ENCODE results near the gene FCN3. TPM values are rescaled to one million over a fixed set of nuclear protein-coding genes. Genes with fewer than 3 reads are reported as not detected.

Gene FCN3
- polyA plus RNA-seq, 1 donor: 0.13 TPM

DNA sequence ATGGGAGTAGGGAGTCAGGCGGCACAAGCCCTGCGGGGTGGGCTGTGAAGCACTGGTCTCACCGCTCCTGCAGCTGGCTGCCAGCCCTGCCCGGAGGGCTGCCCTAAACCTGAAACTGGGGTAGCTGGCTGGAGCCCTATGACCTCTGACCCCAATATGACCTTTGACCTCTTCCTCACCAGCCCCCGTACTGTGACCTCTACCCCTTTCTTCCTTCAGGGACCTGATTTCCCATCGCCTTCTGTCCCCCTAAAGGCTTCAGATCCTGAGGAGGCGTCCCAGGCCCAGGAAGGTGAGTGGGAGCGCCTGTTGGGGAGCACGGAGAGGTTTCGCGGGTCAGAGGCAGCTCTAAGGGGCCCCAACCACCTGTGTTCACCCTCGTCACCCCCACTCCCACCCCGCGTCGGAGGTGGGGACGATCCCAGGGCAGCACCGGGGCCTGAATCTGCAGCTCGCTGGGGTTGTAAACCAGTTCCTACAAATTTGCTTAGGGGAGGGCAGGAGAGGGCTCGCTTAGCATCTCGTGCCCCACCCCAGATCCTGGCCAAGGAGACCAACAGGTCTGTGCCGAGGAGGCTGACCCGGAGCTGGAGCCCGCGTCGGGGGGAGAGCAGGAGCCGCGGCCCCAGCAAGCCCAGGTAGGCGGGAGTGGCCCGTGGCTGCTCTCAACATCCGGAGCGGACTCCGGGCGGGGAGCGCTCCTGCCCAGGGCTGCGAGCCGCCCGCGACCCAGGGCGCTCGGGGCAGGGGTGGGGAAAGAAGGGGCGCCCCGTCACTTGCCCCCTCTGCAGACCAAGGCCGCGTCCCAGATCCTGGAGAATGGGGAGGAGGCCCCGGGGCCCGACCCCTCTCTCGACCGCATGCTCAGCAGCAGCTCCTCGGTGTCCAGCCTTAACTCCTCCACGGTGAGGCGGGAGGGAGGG, 25.5 kb downstream of the FCN3 start:
- Histone ChIP-seq H3K27ac (ENCODE audit: low read length) (no peak overlapping the region), H3K36me3 (ENCODE audit: control insufficient read depth, insufficient read depth, low read length) (no peaks in the 10 kb centered on the region), H3K9me3 (ENCODE audit: control insufficient read depth, low read depth, low read length) (peaks cover 6% of the 10 kb centered on the region), H3K4me3 (ENCODE audit: low read length) (peak overlapping the region; percentile 48), H3K4me1 (ENCODE audit: control insufficient read depth, insufficient read depth, low read length) (peaks cover 25% of the 10 kb centered on the region), H3K27me3 (ENCODE audit: control insufficient read depth, insufficient read depth, low read length) (peaks cover 18% of the 10 kb centered on the region)
- peak; percentile 53 to 89 for DNase-seq
- no CpG with 5 or more reads among the region's 51 CpGs for WGBS (ENCODE audit: insufficient coverage, low lambda C conversion rate)

DNA sequence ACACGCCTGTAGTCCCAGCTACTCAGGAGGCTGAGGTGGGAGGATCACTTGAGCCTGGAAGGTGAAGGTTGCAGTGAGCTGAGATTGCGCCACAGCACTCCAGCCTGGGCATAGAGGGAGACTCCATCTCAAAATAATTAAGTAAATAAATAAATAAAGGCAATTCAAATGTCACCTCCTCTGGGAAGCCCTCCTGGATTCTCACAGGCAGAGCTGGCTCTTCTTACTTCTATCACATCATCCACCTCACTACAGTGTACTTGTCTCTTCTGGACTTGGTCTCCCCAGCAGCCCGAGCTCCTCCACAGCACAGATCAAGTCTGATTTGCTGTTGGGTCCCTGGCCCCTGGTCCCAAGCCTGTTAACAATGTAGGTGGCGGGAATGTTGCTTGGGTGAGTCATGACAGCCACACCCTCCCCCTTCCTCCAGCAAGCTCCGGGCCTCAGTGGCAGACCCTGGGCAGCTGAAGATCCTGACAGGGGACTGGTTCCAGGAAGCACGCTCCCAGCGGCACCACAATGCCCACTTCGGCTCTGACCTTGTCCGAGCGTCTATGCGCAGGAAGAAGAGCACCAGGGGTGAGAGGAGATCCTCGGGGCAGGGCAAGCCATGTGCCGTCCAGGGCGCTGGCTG, 27.5 kb downstream of the FCN3 start:
- Histone ChIP-seq H3K4me3 (ENCODE audit: low read length) (no peak overlapping the region), H3K4me1 (ENCODE audit: control insufficient read depth, insufficient read depth, low read length) (peaks cover 35% of the 10 kb centered on the region), H3K27me3 (ENCODE audit: control insufficient read depth, insufficient read depth, low read length) (peaks cover 18% of the 10 kb centered on the region), H3K27ac (ENCODE audit: low read length) (no peak overlapping the region), H3K9me3 (ENCODE audit: control insufficient read depth, low read depth, low read length) (peaks cover 6% of the 10 kb centered on the region), H3K36me3 (ENCODE audit: control insufficient read depth, insufficient read depth, low read length) (no peaks in the 10 kb centered on the region)
- WGBS (ENCODE audit: insufficient coverage, low lambda C conversion rate): no CpG with 5 or more reads among the region's 14 CpGs
- no peak for DNase-seq

DNA sequence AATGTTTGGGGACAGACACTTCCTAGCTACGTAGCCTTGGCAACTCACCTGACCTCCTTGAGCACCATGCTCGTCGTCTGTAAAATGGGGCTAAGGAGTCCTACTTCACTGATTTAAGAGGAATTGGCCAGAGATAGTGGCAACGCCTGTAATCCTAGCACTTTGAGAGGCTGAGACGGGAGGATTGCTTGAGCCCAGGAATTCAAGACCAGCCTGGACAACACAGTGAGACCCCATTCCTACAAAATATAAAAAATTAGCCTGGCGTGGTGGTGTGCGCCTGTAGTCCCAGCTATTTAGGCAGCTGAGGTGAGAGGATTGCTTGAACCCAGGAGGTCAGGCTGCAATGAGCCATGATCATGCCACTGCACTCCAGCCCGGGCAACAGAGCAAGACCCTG, 28.3 kb downstream of the FCN3 start:
- no peaks in the 10 kb centered on the region for H3K36me3 ChIP-seq (ENCODE audit: control insufficient read depth, insufficient read depth, low read length)
- no CpG with 5 or more reads among the region's 8 CpGs for WGBS (ENCODE audit: insufficient coverage, low lambda C conversion rate)
- H3K4me1 ChIP-seq (ENCODE audit: control insufficient read depth, insufficient read depth, low read length): peaks cover 38% of the 10 kb centered on the region
- H3K27ac ChIP-seq (ENCODE audit: low read length): no peak overlapping the region
- H3K4me3 ChIP-seq (ENCODE audit: low read length): no peak overlapping the region
- H3K27me3 ChIP-seq (ENCODE audit: control insufficient read depth, insufficient read depth, low read length): peaks cover 18% of the 10 kb centered on the region
- peaks cover 6% of the 10 kb centered on the region for H3K9me3 ChIP-seq (ENCODE audit: control insufficient read depth, low read depth, low read length)
- DNase-seq: no peak

DNA sequence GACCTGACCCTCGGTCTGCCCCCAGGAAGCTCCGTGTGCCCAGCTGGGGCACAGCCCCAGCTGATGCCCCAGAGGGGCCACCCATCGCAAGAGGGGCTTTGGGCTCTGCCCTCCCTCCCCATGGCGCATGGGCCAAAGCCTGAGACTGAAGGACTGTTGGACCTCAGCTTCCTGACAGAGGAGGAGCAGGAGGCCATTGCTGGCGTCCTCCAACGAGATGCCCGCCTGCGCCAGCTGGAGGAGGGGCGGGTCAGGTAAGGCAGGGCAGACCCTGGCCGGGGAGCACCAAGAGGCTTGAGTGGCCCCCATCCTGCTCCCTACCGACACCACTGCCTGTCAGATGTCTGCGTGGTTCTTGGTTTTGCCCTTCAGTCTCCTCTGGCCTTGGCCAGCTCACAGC, 29.4 kb downstream of the FCN3 start:
- peaks cover 27% of the 10 kb centered on the region for H3K4me1 ChIP-seq (ENCODE audit: control insufficient read depth, insufficient read depth, low read length)

DNA sequence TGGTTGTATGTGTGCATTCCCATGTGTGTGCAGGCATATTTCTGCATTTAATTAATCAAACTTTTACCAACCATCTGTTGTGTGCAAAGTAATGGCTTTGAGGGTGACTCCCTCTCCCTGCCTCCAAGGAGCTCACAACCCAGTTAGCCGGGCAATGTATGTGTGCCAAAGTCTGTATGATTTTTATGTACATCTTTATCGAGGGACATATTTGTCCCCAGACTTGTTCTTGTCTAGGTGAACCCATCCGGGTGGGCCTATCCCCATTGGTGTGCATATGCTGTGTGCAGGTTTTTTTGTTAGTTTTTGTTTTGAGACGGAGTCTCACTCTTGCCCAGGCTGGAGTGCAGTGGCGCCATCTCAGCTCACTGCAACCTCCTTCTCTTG, 31.0 kb downstream of the FCN3 start:
- no peak for DNase-seq
- Histone ChIP-seq H3K27me3 (ENCODE audit: control insufficient read depth, insufficient read depth, low read length) (no peaks in the 10 kb centered on the region), H3K27ac (ENCODE audit: low read length) (no peak overlapping the region), H3K36me3 (ENCODE audit: control insufficient read depth, insufficient read depth, low read length) (no peaks in the 10 kb centered on the region), H3K4me3 (ENCODE audit: low read length) (no peak overlapping the region), H3K9me3 (ENCODE audit: control insufficient read depth, low read depth, low read length) (no peaks in the 10 kb centered on the region), H3K4me1 (ENCODE audit: control insufficient read depth, insufficient read depth, low read length) (peaks cover 18% of the 10 kb centered on the region)
- WGBS (ENCODE audit: insufficient coverage, low lambda C conversion rate): 80% methylated on average over 1 of the region's 5 CpGs

More for the DNA sequence above, 29.4 kb downstream of the FCN3 start:
- DNase-seq: no peak
- WGBS (ENCODE audit: insufficient coverage, low lambda C conversion rate): no CpG with 5 or more reads among the region's 12 CpGs
- peaks cover 2% of the 10 kb centered on the region for H3K9me3 ChIP-seq (ENCODE audit: control insufficient read depth, low read depth, low read length)
- no peak overlapping the region for H3K4me3 ChIP-seq (ENCODE audit: low read length)
- no peaks in the 10 kb centered on the region for H3K36me3 ChIP-seq (ENCODE audit: control insufficient read depth, insufficient read depth, low read length)
- peaks cover 11% of the 10 kb centered on the region for H3K27me3 ChIP-seq (ENCODE audit: control insufficient read depth, insufficient read depth, low read length)
- H3K27ac ChIP-seq (ENCODE audit: low read length): no peak overlapping the region

DNA sequence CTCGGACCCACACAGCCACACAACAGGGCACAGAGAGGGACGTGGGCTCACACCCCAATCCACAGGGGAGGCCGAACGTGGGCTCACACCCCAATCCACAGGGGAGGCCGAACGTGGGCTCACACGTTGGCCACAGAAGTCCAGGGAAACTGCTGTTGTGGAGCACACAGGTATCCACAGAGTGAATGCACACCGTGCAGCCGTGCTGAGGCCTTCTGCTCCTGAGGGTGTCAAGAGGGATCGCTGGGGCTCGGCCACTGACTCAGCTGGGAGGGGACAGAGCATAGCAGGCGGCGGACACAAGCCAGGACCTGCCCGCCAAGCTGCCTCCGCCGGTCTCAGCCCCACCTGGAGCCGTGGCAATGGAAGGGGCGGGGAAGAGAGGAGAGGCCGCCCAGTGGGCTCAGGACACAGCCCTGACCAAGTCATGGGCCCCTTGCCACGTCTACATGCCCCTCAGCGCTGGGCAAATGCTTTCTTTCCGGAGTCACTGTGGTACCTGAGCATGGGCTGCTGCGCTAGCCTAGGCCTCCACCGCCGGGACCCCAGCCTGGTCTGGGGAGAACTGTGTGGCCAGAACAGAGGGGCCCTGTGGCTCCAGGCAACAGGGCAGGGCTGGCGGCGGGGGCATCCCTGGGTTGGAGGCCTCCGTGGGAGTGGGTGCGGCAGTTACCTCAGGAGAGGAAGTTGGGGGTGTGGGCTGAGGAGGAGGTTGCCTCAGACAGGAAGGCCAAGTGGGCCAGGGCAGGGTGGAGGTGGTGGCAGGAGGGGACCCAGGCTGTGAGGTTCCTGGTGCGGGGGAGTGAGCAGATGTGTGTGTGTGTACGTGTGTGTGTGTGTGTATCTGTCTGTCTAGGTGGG, 31.6 kb downstream of the FCN3 start:
- Histone ChIP-seq H3K36me3 (ENCODE audit: control insufficient read depth, insufficient read depth, low read length) (no peaks in the 10 kb centered on the region), H3K27me3 (ENCODE audit: control insufficient read depth, insufficient read depth, low read length) (no peaks in the 10 kb centered on the region), H3K4me1 (ENCODE audit: control insufficient read depth, insufficient read depth, low read length) (peaks cover 18% of the 10 kb centered on the region), H3K4me3 (ENCODE audit: low read length) (peak overlapping the region; percentile 28), H3K27ac (ENCODE audit: low read length) (no peak overlapping the region), H3K9me3 (ENCODE audit: control insufficient read depth, low read depth, low read length) (no peaks in the 10 kb centered on the region)
- WGBS (ENCODE audit: insufficient coverage, low lambda C conversion rate): no CpG with 5 or more reads among the region's 31 CpGs
- peak in 1 of 2 donors; percentile 49 for DNase-seq

DNA sequence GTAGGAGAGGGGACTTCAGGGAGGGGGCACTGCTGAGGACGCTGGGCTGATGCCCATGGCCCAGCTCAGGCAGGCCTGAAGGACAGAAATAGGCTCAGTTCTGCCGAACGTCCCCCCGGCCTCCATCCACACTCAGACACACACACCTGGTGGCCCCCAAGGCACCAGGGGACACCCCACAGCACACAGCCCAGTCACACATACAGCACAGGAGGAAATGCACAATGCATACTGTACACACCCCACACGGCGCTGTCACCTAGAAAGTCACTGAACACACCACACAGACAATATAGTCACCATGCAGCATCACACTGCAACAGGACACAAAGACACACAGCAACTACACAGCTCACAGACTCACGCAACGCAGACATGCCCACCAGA, 32.2 kb downstream of the FCN3 start:
- no peaks in the 10 kb centered on the region for H3K36me3 ChIP-seq (ENCODE audit: control insufficient read depth, insufficient read depth, low read length)
- no peaks in the 10 kb centered on the region for H3K27me3 ChIP-seq (ENCODE audit: control insufficient read depth, insufficient read depth, low read length)
- DNase-seq: no peak
- no peaks in the 10 kb centered on the region for H3K9me3 ChIP-seq (ENCODE audit: control insufficient read depth, low read depth, low read length)
- H3K4me3 ChIP-seq (ENCODE audit: low read length): peak overlapping the region; percentile 50
- H3K27ac ChIP-seq (ENCODE audit: low read length): no peak overlapping the region
- peaks cover 18% of the 10 kb centered on the region for H3K4me1 ChIP-seq (ENCODE audit: control insufficient read depth, insufficient read depth, low read length)
- no CpG with 5 or more reads among the region's 8 CpGs for WGBS (ENCODE audit: insufficient coverage, low lambda C conversion rate)

DNA sequence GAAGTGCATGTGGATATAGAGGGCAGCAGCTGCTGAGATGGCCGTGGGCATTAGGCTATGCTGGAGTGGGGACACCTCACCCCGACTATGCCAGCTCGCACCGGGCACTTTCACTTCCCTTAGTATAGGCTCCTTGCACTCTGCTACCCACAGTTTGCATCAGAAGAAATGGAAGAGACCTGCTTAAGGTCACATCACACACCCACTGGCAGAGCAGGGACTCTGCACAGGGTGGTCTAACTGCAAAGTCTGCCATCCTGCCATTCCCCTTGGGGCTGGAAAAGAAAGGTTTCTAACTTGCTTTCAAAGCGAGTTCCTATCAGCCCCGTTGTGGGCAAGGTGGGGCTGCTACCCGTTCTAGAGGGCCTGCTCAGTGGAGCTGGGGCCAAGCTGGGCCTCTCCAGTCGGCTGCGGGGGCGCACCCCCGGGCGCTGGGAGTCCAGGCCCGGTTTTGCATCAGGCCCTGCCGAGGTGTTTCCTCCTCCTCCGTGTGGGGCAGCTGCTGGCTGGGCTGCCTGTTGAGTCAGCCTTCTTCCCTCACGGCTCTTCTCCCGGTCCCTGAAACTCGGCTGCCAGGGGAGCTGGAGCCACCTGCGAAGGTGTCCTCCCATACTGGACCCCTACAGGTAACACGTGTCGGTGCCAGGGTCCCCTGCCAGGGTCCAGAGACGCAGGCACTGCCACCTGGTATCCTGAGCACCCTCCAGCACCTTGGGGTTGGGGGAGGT, 32.9 kb downstream of the FCN3 start, which contains the start of gene SYTL1:
Gene SYTL1, plus strand, starts transcription at position 498 of the 728 bp plus-strand sequence. CDS start 3,313 bp downstream, outside the sequence.
- Histone ChIP-seq H3K27ac (ENCODE audit: low read length) (peak within 1 kb of the TSS; percentile 18), H3K36me3 (ENCODE audit: control insufficient read depth, insufficient read depth, low read length) (peaks cover 3% of the 10 kb centered on the region), H3K4me3 (ENCODE audit: low read length) (peak within 1 kb of the TSS; percentile 50), H3K27me3 (ENCODE audit: control insufficient read depth, insufficient read depth, low read length) (no peaks in the 10 kb centered on the region), H3K9me3 (ENCODE audit: control insufficient read depth, low read depth, low read length) (no peaks in the 10 kb centered on the region), H3K4me1 (ENCODE audit: control insufficient read depth, insufficient read depth, low read length) (peaks cover 18% of the 10 kb centered on the region)
- no CpG with 5 or more reads among the region's 22 CpGs for WGBS (ENCODE audit: insufficient coverage, low lambda C conversion rate)
- peak in 1 of 2 donors; percentile 71 for DNase-seq

DNA sequence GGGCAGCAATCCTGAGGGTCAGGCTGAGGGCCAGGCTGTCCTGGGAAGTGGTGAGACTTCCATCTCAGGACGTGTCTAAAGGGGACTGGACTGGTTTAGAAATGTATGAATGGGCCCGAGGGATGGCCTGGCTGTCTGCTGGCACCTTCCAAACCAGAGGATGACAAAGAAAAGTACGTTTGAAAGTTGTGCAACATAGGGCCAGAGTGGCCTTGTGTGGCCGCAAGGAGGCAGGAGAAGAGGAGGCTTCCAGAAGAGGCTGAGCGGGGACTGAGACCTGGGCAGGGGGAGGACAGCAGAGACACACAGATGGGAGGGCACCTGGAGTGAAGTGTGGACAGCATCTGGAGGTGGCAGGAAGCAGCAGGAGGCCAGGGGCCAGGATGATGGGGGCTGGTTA, 35.4 kb downstream of the FCN3 start:
- no peaks in the 10 kb centered on the region for H3K27me3 ChIP-seq (ENCODE audit: control insufficient read depth, insufficient read depth, low read length)
- no peak overlapping the region for H3K27ac ChIP-seq (ENCODE audit: low read length)
- WGBS (ENCODE audit: insufficient coverage, low lambda C conversion rate): 80% methylated on average over 1 of the region's 5 CpGs
- peaks cover 28% of the 10 kb centered on the region for H3K36me3 ChIP-seq (ENCODE audit: control insufficient read depth, insufficient read depth, low read length)
- DNase-seq: no peak
- H3K9me3 ChIP-seq (ENCODE audit: control insufficient read depth, low read depth, low read length): no peaks in the 10 kb centered on the region
- H3K4me1 ChIP-seq (ENCODE audit: control insufficient read depth, insufficient read depth, low read length): peaks cover 18% of the 10 kb centered on the region
- no peak overlapping the region for H3K4me3 ChIP-seq (ENCODE audit: low read length)
